Activated CD8-positive, alpha-beta memory T cell treated with anti-CD3 and anti-CD28 coated beads, Interleukin-2, amount 50 U/mL, for 4 hours (primary cell): ENCODE results near the gene CDC42EP3.
A peak's percentile ranks its signal among the peaks of the same experiment; 100 is the strongest.

Experiments
- DNase-seq: peaks from one replicate; pipeline ENCODE4 v3.0.0-alpha.2; 2020

The CDC42EP3 gene

GRCh38 chr2:37671009-37671815, at the start of gene CDC42EP3:
TSS of gene CDC42EP3 (minus strand) at chr2:37671642. CDS start at chr2:37646587, 25,055 bp downstream.
- peak; percentile 75 for DNase-seq

- DNase-seq, result no peak
These were observed 49.7 kb upstream of the CDC42EP3 start for GRCh38 chr2:37721201-37721560.

- DNase-seq, result no peak
These were observed 49.2 kb upstream of the CDC42EP3 start for GRCh38 chr2:37720533-37721200.

GRCh38 chr2:37718515-37719161, 47.2 kb upstream of the CDC42EP3 start:
- no peak for DNase-seq

GRCh38 chr2:37713258-37713700, 41.8 kb upstream of the CDC42EP3 start:
- no peak for DNase-seq

GRCh38 chr2:37711831-37712230, 40.4 kb upstream of the CDC42EP3 start:
- no peak for DNase-seq

GRCh38 chr2:37711308-37711731, 39.9 kb upstream of the CDC42EP3 start:
- DNase-seq, result no peak

GRCh38 chr2:37709111-37709510, 37.7 kb upstream of the CDC42EP3 start:
- DNase-seq, result no peak

GRCh38 chr2:37708146-37708545, 36.7 kb upstream of the CDC42EP3 start:
- no peak for DNase-seq

- DNase-seq, result no peak
These were observed 36.0 kb upstream of the CDC42EP3 start for GRCh38 chr2:37707393-37707792.

- no peak for DNase-seq
These were observed 35.1 kb upstream of the CDC42EP3 start for GRCh38 chr2:37706334-37707183.

GRCh38 chr2:37705191-37705590, 33.7 kb upstream of the CDC42EP3 start:
- no peak for DNase-seq

- no peak for DNase-seq
These were observed 27.6 kb upstream of the CDC42EP3 start for GRCh38 chr2:37698931-37699481.

- DNase-seq, result no peak
These were observed 23.9 kb upstream of the CDC42EP3 start for GRCh38 chr2:37695336-37695735.

GRCh38 chr2:37692711-37693110, 21.3 kb upstream of the CDC42EP3 start:
- no peak for DNase-seq

- DNase-seq, result no peak
These were observed 18.3 kb upstream of the CDC42EP3 start for GRCh38 chr2:37689751-37690150.

- DNase-seq, result no peak
These were observed 17.5 kb upstream of the CDC42EP3 start for GRCh38 chr2:37688771-37689468.

- DNase-seq, result no peak
These were observed 15.5 kb upstream of the CDC42EP3 start for GRCh38 chr2:37686792-37687526.

GRCh38 chr2:37684809-37685208, 13.4 kb upstream of the CDC42EP3 start:
- no peak for DNase-seq

GRCh38 chr2:37683921-37684780, 12.7 kb upstream of the CDC42EP3 start:
- no peak for DNase-seq
